Measurements from ENCODE around the gene RGS1.

Gene RGS1

DNA sequence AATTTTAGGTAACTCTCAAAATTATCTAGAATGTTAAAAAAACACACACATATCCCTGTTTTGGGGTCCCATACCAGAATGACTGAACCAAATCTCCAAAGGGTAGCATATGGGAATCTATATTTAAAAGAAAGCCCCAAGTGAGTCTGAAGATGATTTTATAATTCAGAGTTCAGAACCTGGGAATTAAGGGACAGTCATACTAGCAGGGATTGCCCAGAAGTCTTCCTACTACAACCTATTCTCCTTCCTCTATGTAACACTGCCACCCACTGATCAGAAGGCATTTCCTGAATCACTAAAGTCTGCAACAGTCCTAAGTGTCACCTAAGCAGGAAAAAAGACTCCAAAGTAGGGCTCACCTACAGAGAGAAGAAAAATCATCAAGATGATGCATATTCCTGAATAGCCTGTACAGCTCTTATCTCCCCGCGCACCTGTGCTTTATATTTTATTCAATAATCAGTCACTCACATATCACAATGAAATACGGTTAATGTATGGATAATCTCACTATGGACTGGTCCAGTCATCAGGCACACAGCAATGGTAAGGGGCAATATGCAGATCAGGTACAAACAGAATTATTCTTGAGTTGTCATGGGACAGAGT lies 4.9 kb downstream of the RGS1 start:
- no peak for DNase-seq (ENCODE audit: low read depth in 1 of 2, low spot score in 1 of 2)

GRCh38 chr1:192581131-192581927 lies 5.8 kb downstream of the RGS1 start:
- DNase-seq (ENCODE audit: low read depth in 1 of 2, low spot score in 1 of 2): no peak

- no peak for DNase-seq (ENCODE audit: low read depth in 1 of 2, low spot score in 1 of 2)
These were observed 9.3 kb downstream of the RGS1 start for GRCh38 chr1:192584866-192585265.

GRCh38 chr1:192587386-192588266 lies 12.1 kb downstream of the RGS1 start:
- no peak for DNase-seq (ENCODE audit: low read depth in 1 of 2, low spot score in 1 of 2)

GRCh38 chr1:192588546-192588945 lies 13.0 kb downstream of the RGS1 start:
- DNase-seq (ENCODE audit: low read depth in 1 of 2, low spot score in 1 of 2): no peak

- no peak for DNase-seq (ENCODE audit: low read depth in 1 of 2, low spot score in 1 of 2)
These were observed 14.2 kb downstream of the RGS1 start for GRCh38 chr1:192589813-192590212.

DNA sequence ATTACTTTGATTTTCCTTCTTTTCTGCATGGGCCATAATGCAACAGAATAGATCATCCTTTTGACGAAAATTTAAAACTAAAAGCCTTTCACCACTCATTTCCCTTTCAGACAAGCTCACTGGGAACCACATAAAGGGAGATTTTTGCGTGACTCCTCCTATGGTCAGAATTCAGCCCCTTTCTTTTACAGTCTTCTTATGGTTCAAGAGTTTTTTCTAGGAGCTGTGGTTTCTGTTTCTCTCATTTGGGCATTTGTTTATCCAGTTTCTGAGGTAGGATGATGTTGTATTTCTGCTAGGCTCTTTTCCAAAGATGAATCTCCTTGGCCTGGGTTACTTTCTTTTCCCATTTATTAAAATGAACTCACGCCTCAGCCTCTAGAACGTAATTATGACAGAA lies 16.9 kb downstream of the RGS1 start:
- no peak for DNase-seq (ENCODE audit: low read depth in 1 of 2, low spot score in 1 of 2)

DNA sequence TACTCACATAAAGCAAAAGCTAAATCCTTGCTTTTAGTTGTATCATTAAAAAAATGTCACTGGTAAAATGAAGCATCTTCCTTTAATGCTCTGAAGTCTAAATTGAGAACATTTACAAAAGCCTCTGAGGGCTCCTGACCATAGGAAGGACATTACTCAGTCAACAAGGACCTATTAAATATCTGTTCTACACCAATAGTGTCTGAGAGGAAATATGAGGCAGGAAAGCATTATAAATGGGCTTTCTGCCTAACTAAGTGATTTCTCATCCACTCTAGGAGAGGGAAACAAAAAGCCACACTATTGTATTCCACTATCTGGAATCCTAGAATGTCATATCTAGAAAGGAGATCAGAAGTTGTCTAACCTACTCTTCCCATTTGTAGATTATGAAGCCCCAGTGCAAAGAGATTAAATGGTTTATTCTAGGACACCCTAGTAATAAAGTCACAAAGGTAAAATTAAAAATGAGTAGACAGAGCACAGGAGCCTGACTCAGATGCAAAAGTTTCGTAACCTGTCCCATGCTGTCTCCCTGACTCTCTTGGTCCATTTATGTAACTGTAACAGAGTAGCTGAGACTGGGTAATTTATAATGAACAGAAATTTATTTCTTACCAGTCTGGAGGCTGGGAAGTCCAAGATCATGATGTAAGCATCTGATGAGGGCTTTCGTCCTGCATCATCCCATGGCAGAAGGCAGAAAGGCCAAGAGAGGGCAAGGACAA lies 17.6 kb downstream of the RGS1 start:
- no peak for DNase-seq (ENCODE audit: low read depth in 1 of 2, low spot score in 1 of 2)

- DNase-seq (ENCODE audit: low read depth in 1 of 2, low spot score in 1 of 2): no peak
These were observed 19.7 kb downstream of the RGS1 start for GRCh38 chr1:192595299-192595698.

DNA sequence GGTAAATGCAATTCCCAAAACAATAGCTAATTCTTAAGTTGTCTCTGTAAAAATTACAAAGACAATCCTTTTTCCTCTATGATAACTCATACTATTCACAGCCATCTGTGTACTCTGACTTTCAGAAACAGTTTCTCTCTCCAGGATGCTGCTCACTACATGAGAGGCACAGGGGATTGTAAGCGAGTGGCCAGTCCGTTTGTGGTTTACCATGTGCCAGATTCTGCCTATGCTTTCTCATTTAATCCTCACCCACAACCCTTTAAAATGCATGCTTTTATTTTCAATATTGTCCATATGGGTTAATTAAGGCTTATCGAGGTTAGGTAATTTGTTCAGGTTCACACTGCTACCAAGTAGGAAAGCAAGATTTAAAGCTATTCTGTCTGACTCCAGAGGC lies 23.0 kb downstream of the RGS1 start:
- DNase-seq (ENCODE audit: low read depth in 1 of 2, low spot score in 1 of 2): no peak

DNA sequence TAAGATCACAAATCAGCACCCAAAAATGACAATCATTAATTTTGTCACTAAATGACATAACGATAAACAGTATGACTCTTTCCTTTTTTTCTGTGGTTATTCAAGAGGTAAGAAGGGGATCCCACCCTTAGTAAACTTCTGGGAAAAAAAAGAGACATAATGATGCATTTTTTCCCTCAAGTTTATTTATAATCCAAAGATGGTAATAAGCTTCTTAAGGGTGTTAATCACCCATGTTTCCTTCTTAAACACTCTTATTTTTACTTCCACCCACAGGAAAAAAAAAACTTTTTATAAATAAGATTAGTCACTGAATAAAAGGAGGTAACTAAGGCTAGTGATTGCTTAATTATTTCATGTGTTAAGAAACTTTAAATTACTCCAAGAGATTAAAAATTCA lies 24.7 kb downstream of the RGS1 start:
- no peak for DNase-seq (ENCODE audit: low read depth in 1 of 2, low spot score in 1 of 2)

- no peak for DNase-seq (ENCODE audit: low read depth in 1 of 2, low spot score in 1 of 2)
These were observed 25.6 kb downstream of the RGS1 start for GRCh38 chr1:192601143-192601542.

- DNase-seq (ENCODE audit: low read depth in 1 of 2, low spot score in 1 of 2): no peak
These were observed 26.0 kb downstream of the RGS1 start for GRCh38 chr1:192601567-192601966.

DNA sequence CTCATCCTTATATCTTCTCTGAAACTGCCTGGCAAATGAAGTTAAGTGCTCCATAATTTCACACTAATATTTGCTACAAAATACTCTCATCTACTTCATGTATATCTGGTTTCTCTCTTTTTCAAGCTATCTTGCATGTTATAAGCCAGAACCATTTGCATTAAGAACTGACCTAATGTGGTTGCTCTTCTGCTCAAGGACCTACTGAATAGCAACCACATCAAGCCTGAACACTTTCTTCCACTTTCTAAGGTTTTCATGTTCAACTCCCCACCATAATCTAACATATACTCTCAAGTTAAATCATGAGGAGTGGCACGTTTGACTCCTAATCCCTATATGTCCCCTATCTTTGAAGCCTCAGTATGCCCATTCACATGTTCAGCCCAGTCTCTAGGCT lies 27.2 kb downstream of the RGS1 start:
- no peak for DNase-seq (ENCODE audit: low read depth in 1 of 2, low spot score in 1 of 2)

GRCh38 chr1:192603218-192603787 lies 27.7 kb downstream of the RGS1 start:
- DNase-seq (ENCODE audit: low read depth in 1 of 2, low spot score in 1 of 2): no peak

GRCh38 chr1:192604979-192605620 lies 29.5 kb downstream of the RGS1 start:
- DNase-seq (ENCODE audit: low read depth in 1 of 2, low spot score in 1 of 2): no peak

GRCh38 chr1:192608671-192609070 lies 33.1 kb downstream of the RGS1 start:
- no peak for DNase-seq (ENCODE audit: low read depth in 1 of 2, low spot score in 1 of 2)

DNA sequence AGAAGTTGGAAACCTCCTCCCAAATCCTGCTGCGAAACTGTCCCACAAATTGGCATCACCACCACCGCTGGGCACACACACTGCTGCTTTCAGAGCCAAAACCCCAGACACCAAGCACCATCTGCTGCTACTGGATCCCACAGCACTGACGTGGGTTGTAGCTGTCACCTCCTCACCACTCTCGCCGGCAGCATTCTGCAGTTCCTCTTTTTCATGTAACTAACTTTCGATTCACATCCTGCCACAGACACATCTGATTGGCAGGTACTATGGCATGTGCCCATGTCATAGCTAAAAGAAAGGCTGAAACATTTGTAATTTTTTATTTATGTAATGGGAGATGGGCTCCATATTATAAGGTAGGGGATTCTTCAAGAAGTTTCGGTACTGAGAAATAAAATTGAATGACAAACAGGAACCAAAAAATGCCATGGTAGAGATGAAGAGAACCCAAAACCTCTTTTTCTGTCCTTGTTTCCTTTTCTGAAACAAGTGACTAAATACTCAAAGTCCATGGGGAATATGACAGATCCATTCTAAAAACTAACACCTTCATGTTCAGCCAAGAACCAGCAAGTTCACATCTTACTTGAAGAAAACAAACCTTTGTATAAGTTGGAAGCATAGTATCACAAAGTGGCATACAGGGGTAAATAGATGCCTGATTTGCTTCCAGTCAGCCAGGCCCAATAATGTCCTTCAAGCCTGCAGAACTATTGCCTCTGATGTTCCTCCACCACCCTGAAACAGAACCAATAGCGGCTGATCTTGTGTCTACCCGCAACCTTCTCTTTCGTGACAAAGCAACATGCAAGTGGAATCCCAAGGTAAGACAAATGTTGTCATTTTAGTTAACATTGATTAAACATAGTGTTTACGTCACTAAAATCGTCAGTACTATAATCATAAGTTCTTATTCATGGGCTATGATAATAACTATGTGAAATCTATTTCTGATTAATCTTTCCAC lies 33.8 kb downstream of the RGS1 start:
- peak; percentile 5 to 8 for DNase-seq (ENCODE audit: low read depth in 1 of 2, low spot score in 1 of 2)
